ENCODE results near the gene FRRS1. TPM values are rescaled to one million over a fixed set of nuclear protein-coding genes. Genes with fewer than 3 reads are reported as not detected.

Gene FRRS1
- polyA plus RNA-seq, 2 of the 4 experiments (the other 2 are of a cell fraction), result 2.4 to 4.9 TPM

GRCh38 chr1:99717005-99717404 is 49.4 kb downstream of the FRRS1 start:
- no peaks in the 10 kb centered on the region for H3K9me3 ChIP-seq
- no peaks in the 10 kb centered on the region for H3K4me1 ChIP-seq
- no peak overlapping the region for H3K4me3 ChIP-seq
- POLR2A ChIA-PET, result no interaction called here
- CTCF ChIA-PET, result no interaction called here
- DNase-seq (ENCODE audit: low read depth in 1 of 2, low spot score in 1 of 2) (no peak), FAIRE-seq (no peak), ATAC-seq (no peak)
- H3K4me2 ChIP-seq, result no peak overlapping the region
- no peak overlapping the region for H3K27ac ChIP-seq
- WGBS (ENCODE audit: missing lambda C conversion rate), result 100% methylated on average over 1 of the region's 1 CpG
- TF ChIP-seq CEBPB (IDR thresholded peaks at IDR 0.05) (no peak), FOSB (CRISPR knock-in tag; IDR thresholded peaks at IDR 0.05) (no peak), JUNB (IDR thresholded peaks at IDR 0.05) (no peak), REST (IDR thresholded peaks at IDR 0.05) (no peak), POLR2AphosphoS2 (conservative IDR thresholded peaks at IDR 0.05; ENCODE audit: low read length) (no peak), NR3C1 (IDR thresholded peaks at IDR 0.05) (no peak)

- CTCF ChIA-PET, result interaction anchor here (2.0 kb wide), 1 partner anchor 231 kb away, joined by 7 read pairs; no protein-coding TSS in a partner anchor
- H3K4me3 ChIP-seq, result no peak overlapping the region
- POLR2A ChIA-PET, result no interaction called here
- no peaks in the 10 kb centered on the region for H3K9me3 ChIP-seq
- H3K27ac ChIP-seq, result no peak overlapping the region
- FAIRE-seq (no peak), ATAC-seq (no peak), DNase-seq (ENCODE audit: low read depth in 1 of 2, low spot score in 1 of 2) (no peak)
- TF ChIP-seq ZFP36 (IDR thresholded peaks at IDR 0.05; ENCODE audit: borderline replicate concordance, partially characterized antibody) (no peak), FOXS1 (CRISPR knock-in tag; IDR thresholded peaks at IDR 0.05) (no peak), SMC3 (IDR thresholded peaks at IDR 0.05) (no peak), MYC (IDR thresholded peaks at IDR 0.05; ENCODE audit: borderline replicate concordance, low read length) (no peak), RCOR1 (IDR thresholded peaks at IDR 0.05; ENCODE audit: low read depth, low read length) (no peak)
- H3K4me2 ChIP-seq, result no peak overlapping the region
- 94% methylated on average over 2 of the region's 2 CpGs for WGBS (ENCODE audit: missing lambda C conversion rate)
- no peaks in the 10 kb centered on the region for H3K4me1 ChIP-seq
These were observed 53.4 kb downstream of the FRRS1 start for GRCh38 chr1:99713006-99713405.

GRCh38 chr1:99710994-99711393 is 55.4 kb downstream of the FRRS1 start:
- H3K9me3 ChIP-seq, result no peaks in the 10 kb centered on the region
- no peak for TF ChIP-seq NFE2L2 (conservative IDR thresholded peaks at IDR 0.05; ENCODE audit: low read length)
- peak in 1 of 2 experiments; percentile 47; a peak in 1 of 4 replicates for TF ChIP-seq CEBPB (IDR thresholded peaks at IDR 0.05)
- CTCF ChIA-PET, result interaction anchor here (0.6 kb wide), 1 partner anchor 1487 kb away, joined by 3 read pairs; no protein-coding TSS in a partner anchor
- no peak for DNase-seq (ENCODE audit: low read depth in 1 of 2, low spot score in 1 of 2)
- 88% methylated on average over 4 of the region's 4 CpGs for WGBS (ENCODE audit: missing lambda C conversion rate)
- H3K4me1 ChIP-seq, result no peaks in the 10 kb centered on the region
- no peak for FAIRE-seq
- no peak for ATAC-seq
- no peak overlapping the region for H3K27ac ChIP-seq
- H3K4me2 ChIP-seq, result no peak overlapping the region
- POLR2A ChIA-PET, result no interaction called here
- H3K4me3 ChIP-seq, result no peak overlapping the region

- POLR2A ChIA-PET, result no interaction called here
- TF ChIP-seq RAD21 (conservative IDR thresholded peaks at IDR 0.05 in 1 of 2, IDR thresholded peaks at IDR 0.05 in 1 of 2) (peak; percentile 85 to 89), SMC3 (IDR thresholded peaks at IDR 0.05) (peak; percentile 77), RNF2 (IDR thresholded peaks at IDR 0.05; ENCODE audit: borderline replicate concordance, low read depth) (no peak), CTCF (IDR thresholded peaks at IDR 0.05) (peak; percentile 83)
- DNase-seq (ENCODE audit: low read depth in 1 of 2, low spot score in 1 of 2), result peak; percentile 21 to 51
- Histone ChIP-seq H3K4me3 (no peak overlapping the region), H3K4me2 (no peak overlapping the region), H3K4me1 (no peaks in the 10 kb centered on the region), H3K9me3 (no peaks in the 10 kb centered on the region), H3K27ac (no peak overlapping the region)
- FAIRE-seq, result no peak
- CTCF ChIA-PET, result interaction anchor here (0.6 to 1.3 kb wide), 7 partner anchors 10 to 954 kb away, joined by 3 to 4 read pairs (median 3); no protein-coding TSS in a partner anchor
- peak; percentile 56 to 78; a peak in 3 of 6 replicates for ATAC-seq
- WGBS (ENCODE audit: missing lambda C conversion rate), result 19% methylated on average over 4 of the region's 4 CpGs
These were observed 58.8 kb downstream of the FRRS1 start for GRCh38 chr1:99707535-99708142.

Data from A549 (cell line).